ENCODE data around the gene TMEM179B. TPM values are rescaled to one million over a fixed set of nuclear protein-coding genes. Genes with fewer than 3 reads are reported as not detected.

Gene TMEM179B
- total and polyA plus RNA-seq, 2 of the 13 experiments (the other 11 are each of a cell fraction or from before 2014, with no cell fraction given): 24.8 to 25.7 TPM

DNA sequence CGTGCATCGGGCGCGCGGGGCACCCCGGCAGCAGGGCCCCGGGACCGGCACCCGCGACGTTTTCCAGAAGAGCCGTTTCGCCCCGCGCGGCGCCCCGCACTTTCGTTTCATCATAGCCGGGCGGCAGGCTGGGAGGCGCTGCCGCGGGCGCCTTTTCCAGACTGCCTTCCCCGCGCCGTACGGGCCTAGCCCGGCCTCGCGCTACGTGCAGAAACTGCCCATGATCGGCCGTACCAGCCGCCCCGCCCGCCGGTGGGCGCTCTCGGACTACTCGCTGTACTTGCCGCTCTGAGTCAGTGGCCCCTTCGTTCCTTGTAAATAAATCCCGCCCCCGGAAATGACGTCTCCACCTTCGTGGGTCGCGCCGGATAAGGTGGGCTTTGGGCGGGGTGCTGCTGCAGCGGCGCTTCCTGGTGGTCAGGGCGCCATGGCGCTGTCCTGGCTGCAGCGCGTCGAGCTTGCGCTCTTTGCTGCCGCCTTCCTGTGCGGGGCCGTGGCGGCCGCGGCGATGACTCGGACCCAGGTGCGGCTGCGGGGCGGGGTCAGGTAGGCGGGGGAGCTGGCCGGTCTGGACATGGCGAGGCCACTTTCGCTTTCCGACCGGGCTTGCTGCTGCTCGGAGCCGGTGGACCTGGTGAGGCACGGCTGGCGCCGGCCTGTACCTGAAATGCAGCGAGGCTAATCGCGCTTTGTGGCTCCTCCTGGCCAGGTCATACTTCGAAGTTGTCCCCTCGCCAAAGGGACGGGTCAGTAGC lies at the start of gene TMEM179B (continued):
- TF ChIP-seq SIN3B (IDR thresholded peaks at IDR 0.05; ENCODE audit: low read length): no peak; the same call in 1 of the 2 replicates
- TF ChIP-seq STAG1 (CRISPR knock-in tag; IDR thresholded peaks at IDR 0.05): peak; percentile 57
- TF ChIP-seq, protein P1, sequence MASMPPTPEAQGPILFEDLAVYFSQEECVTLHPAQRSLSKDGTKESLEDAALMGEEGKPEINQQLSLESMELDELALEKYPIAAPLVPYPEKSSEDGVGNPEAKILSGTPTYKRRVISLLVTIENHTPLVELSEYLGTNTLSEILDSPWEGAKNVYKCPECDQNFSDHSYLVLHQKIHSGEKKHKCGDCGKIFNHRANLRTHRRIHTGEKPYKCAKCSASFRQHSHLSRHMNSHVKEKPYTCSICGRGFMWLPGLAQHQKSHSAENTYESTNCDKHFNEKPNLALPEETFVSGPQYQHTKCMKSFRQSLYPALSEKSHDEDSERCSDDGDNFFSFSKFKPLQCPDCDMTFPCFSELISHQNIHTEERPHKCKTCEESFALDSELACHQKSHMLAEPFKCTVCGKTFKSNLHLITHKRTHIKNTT (CRISPR knock-in tag; IDR thresholded peaks at IDR 0.05): no peak
- peak; percentile 64 for TF ChIP-seq MEIS2 (CRISPR knock-in tag; IDR thresholded peaks at IDR 0.05)
- TF ChIP-seq ZNF891 (CRISPR knock-in tag; IDR thresholded peaks at IDR 0.05): peak; percentile 70
- TF ChIP-seq ZNF598 (CRISPR knock-in tag; IDR thresholded peaks at IDR 0.05; ENCODE audit: borderline replicate concordance): peak; percentile 78; the same call in 1 of the 2 replicates
- peak; percentile 91; the same call in 1 of the 2 replicates for TF ChIP-seq ZNF678 (CRISPR knock-in tag; IDR thresholded peaks at IDR 0.05)
- TF ChIP-seq, protein P2, sequence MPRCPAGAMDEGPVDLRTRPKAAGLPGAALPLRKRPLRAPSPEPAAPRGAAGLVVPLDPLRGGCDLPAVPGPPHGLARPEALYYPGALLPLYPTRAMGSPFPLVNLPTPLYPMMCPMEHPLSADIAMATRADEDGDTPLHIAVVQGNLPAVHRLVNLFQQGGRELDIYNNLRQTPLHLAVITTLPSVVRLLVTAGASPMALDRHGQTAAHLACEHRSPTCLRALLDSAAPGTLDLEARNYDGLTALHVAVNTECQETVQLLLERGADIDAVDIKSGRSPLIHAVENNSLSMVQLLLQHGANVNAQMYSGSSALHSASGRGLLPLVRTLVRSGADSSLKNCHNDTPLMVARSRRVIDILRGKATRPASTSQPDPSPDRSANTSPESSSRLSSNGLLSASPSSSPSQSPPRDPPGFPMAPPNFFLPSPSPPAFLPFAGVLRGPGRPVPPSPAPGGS (CRISPR knock-in tag; IDR thresholded peaks at IDR 0.05): peak; percentile 58
- TF ChIP-seq SP1 (IDR thresholded peaks at IDR 0.05): no peak
- TF ChIP-seq SP1 (CRISPR knock-in tag; IDR thresholded peaks at IDR 0.05): peak; percentile 88
- peak; percentile 47; the same call in 1 of the 2 replicates for TF ChIP-seq ZNF333 (CRISPR knock-in tag; IDR thresholded peaks at IDR 0.05; ENCODE audit: borderline replicate concordance)
- peak; percentile 82 for TF ChIP-seq SP5 (CRISPR knock-in tag; IDR thresholded peaks at IDR 0.05; ENCODE audit: borderline replicate concordance, low read depth)
- peak; percentile 71; the same call in 1 of the 2 replicates for TF ChIP-seq EED (CRISPR knock-in tag; IDR thresholded peaks at IDR 0.05)
- TF ChIP-seq, protein P3, sequence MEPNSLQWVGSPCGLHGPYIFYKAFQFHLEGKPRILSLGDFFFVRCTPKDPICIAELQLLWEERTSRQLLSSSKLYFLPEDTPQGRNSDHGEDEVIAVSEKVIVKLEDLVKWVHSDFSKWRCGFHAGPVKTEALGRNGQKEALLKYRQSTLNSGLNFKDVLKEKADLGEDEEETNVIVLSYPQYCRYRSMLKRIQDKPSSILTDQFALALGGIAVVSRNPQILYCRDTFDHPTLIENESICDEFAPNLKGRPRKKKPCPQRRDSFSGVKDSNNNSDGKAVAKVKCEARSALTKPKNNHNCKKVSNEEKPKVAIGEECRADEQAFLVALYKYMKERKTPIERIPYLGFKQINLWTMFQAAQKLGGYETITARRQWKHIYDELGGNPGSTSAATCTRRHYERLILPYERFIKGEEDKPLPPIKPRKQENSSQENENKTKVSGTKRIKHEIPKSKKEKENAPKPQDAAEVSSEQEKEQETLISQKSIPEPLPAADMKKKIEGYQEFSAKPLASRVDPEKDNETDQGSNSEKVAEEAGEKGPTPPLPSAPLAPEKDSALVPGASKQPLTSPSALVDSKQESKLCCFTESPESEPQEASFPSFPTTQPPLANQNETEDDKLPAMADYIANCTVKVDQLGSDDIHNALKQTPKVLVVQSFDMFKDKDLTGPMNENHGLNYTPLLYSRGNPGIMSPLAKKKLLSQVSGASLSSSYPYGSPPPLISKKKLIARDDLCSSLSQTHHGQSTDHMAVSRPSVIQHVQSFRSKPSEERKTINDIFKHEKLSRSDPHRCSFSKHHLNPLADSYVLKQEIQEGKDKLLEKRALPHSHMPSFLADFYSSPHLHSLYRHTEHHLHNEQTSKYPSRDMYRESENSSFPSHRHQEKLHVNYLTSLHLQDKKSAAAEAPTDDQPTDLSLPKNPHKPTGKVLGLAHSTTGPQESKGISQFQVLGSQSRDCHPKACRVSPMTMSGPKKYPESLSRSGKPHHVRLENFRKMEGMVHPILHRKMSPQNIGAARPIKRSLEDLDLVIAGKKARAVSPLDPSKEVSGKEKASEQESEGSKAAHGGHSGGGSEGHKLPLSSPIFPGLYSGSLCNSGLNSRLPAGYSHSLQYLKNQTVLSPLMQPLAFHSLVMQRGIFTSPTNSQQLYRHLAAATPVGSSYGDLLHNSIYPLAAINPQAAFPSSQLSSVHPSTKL (CRISPR knock-in tag; IDR thresholded peaks at IDR 0.05): 0 out of 2 replicates have a peak, but pooled peaks have one; percentile 35
- TF ChIP-seq JDP2 (CRISPR knock-in tag; IDR thresholded peaks at IDR 0.05; ENCODE audit: borderline replicate concordance): no peak
- peak; percentile 75 for TF ChIP-seq SIN3A (IDR thresholded peaks at IDR 0.05; ENCODE audit: borderline replicate concordance, low read depth, low read length)
- TF ChIP-seq, protein P4, sequence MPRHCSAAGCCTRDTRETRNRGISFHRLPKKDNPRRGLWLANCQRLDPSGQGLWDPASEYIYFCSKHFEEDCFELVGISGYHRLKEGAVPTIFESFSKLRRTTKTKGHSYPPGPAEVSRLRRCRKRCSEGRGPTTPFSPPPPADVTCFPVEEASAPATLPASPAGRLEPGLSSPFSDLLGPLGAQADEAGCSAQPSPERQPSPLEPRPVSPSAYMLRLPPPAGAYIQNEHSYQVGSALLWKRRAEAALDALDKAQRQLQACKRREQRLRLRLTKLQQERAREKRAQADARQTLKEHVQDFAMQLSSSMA (CRISPR knock-in tag; IDR thresholded peaks at IDR 0.05): peak; percentile 47; the same call in 1 of the 2 replicates
- no peak for TF ChIP-seq MAFK (conservative IDR thresholded peaks at IDR 0.05 in 1 of 2, IDR thresholded peaks at IDR 0.05 in 1 of 2; ENCODE audit: low read length in 2 of 2)
- TF ChIP-seq RBM39 (IDR thresholded peaks at IDR 0.05; ENCODE audit: low read depth, low read length, poor library complexity, severe bottlenecking): peak; percentile 58
- no peak for TF ChIP-seq GTF2F1 (IDR thresholded peaks at IDR 0.05; ENCODE audit: low read length)
- TF ChIP-seq KDM1A (CRISPR knock-in tag; IDR thresholded peaks at IDR 0.05): no peak
- TF ChIP-seq, protein P5, sequence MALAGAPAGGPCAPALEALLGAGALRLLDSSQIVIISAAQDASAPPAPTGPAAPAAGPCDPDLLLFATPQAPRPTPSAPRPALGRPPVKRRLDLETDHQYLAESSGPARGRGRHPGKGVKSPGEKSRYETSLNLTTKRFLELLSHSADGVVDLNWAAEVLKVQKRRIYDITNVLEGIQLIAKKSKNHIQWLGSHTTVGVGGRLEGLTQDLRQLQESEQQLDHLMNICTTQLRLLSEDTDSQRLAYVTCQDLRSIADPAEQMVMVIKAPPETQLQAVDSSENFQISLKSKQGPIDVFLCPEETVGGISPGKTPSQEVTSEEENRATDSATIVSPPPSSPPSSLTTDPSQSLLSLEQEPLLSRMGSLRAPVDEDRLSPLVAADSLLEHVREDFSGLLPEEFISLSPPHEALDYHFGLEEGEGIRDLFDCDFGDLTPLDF (CRISPR knock-in tag; IDR thresholded peaks at IDR 0.05): peak; percentile 66
